Glutamatergic neuron (in vitro differentiated cells): ENCODE results near the gene OAF. TPM values are rescaled to one million over a fixed set of nuclear protein-coding genes. Genes with fewer than 3 reads are reported as not detected.

ENCODE experiments used
- DNase-seq: peaks from one replicate; pipeline ENCODE4 v3.0.0; 2022
- H3K27ac Mint-ChIP-seq: one replicate; pipeline ENCODE4 v1.8.0; 2020; ENCODE audit warnings: mild to moderate bottlenecking, mixed read lengths, inconsistent platforms; ENCODE audit not compliant: unreplicated experiment
- H3K27me3 Mint-ChIP-seq: one replicate; pipeline ENCODE4 v1.8.0; 2020; ENCODE audit warnings: mild to moderate bottlenecking, moderate library complexity, mixed read lengths, inconsistent platforms; ENCODE audit not compliant: unreplicated experiment
- H3K36me3 Mint-ChIP-seq: one replicate; pipeline ENCODE4 v1.8.0; 2020; ENCODE audit warnings: mild to moderate bottlenecking, mixed read lengths, inconsistent platforms; ENCODE audit not compliant: unreplicated experiment
- H3K4me1 Mint-ChIP-seq: one replicate; pipeline ENCODE4 v1.8.0; 2020; ENCODE audit warnings: mild to moderate bottlenecking, low read depth, mixed read lengths, inconsistent platforms; ENCODE audit not compliant: unreplicated experiment
- H3K4me3 Mint-ChIP-seq: one replicate; pipeline ENCODE4 v1.8.0; 2020; ENCODE audit warnings: mild to moderate bottlenecking, mixed read lengths, inconsistent platforms; ENCODE audit not compliant: unreplicated experiment
- H3K9me3 Mint-ChIP-seq: one replicate; pipeline ENCODE4 v1.8.0; 2020; ENCODE audit warnings: mild to moderate bottlenecking, moderate library complexity, mixed read lengths, inconsistent platforms; ENCODE audit not compliant: unreplicated experiment
- total RNA-seq: library from RNA; stranded (reverse); fragmentation: NEBNext Ultra II Directional; extraction: Animal tissue kit (Norgen Biotek cat#: 25700); gene quantifications from one replicate; pipeline ENCODE4 v1.2.1, GENCODE V29; 2021; ENCODE audit not compliant: unreplicated experiment
- TF ChIP-seq, protein P1 (sequence below): fragments of 200-600 bp; sonication (generic); IDR thresholded peaks from one replicate; pipeline ENCODE4 v1.5.0; 2021; ENCODE audit not compliant: partially characterized antibody, unreplicated experiment

Gene OAF
- total RNA-seq, 1 donor from 2014 or later, result not detected

DNA sequence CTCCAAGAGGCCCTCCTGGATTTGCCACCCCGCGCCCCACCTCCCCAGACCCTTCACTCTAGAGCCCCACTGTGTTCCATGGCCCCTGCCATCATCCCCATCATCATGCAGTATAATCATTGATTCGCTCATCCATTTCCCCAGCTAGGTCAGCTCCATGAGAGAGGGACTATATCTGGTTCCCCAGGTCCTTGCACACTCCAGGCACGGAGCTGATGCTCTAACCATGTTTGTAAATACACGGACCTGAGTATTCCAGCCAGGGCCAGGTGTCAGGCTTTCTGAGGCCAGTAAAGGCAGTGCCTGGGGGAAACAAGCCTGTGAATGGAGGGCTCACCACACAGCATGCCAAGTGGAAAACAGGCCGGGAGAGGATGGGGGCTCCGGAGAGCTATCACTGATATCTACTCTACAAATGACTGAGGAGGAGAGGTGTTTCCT is 27.1 kb upstream of the OAF start:
- TF ChIP-seq, protein P1, sequence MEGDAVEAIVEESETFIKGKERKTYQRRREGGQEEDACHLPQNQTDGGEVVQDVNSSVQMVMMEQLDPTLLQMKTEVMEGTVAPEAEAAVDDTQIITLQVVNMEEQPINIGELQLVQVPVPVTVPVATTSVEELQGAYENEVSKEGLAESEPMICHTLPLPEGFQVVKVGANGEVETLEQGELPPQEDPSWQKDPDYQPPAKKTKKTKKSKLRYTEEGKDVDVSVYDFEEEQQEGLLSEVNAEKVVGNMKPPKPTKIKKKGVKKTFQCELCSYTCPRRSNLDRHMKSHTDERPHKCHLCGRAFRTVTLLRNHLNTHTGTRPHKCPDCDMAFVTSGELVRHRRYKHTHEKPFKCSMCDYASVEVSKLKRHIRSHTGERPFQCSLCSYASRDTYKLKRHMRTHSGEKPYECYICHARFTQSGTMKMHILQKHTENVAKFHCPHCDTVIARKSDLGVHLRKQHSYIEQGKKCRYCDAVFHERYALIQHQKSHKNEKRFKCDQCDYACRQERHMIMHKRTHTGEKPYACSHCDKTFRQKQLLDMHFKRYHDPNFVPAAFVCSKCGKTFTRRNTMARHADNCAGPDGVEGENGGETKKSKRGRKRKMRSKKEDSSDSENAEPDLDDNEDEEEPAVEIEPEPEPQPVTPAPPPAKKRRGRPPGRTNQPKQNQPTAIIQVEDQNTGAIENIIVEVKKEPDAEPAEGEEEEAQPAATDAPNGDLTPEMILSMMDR, result no peak
- Mint-ChIP-seq H3K9me3 (peaks cover 1% of the 10 kb centered on the region), H3K27me3 (peaks cover 21% of the 10 kb centered on the region), H3K27ac (no peak overlapping the region), H3K4me3 (no peak overlapping the region), H3K4me1 (peaks cover 6% of the 10 kb centered on the region), H3K36me3 (no peaks in the 10 kb centered on the region)
- no peak for DNase-seq

DNA sequence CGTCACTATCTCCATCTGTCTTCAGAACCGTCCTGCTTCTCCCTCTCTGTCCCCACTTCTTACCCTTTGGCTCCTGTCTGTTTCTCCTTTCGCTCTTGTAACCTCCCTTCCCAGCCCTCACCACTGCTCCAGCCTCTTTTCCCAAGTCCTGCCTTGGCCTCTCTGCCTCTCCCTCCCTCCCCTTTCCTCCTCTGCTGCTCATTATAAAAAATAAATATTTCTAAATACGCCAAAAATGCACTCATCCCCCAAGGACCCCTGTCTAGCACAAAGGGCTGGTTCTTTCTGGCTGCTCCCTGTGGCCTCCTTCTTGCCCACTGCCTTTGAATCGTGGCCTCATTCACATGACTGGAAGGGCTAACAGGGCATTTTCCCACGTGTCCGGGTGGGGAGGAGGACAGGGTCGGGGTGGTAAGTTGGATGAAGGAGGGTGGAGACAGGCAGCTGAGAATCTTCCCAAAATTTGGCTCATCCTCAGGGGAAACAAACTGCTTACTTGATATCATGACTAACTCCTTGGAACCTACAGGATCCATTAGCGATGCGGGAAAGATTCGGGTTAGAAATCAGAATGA is 26.4 kb upstream of the OAF start:
- Mint-ChIP-seq H3K27me3 (peaks cover 18% of the 10 kb centered on the region), H3K27ac (no peak overlapping the region), H3K36me3 (peaks cover 5% of the 10 kb centered on the region), H3K4me3 (no peak overlapping the region), H3K9me3 (no peaks in the 10 kb centered on the region), H3K4me1 (peaks cover 6% of the 10 kb centered on the region)
- TF ChIP-seq, protein P1, result no peak
- DNase-seq, result no peak

DNA sequence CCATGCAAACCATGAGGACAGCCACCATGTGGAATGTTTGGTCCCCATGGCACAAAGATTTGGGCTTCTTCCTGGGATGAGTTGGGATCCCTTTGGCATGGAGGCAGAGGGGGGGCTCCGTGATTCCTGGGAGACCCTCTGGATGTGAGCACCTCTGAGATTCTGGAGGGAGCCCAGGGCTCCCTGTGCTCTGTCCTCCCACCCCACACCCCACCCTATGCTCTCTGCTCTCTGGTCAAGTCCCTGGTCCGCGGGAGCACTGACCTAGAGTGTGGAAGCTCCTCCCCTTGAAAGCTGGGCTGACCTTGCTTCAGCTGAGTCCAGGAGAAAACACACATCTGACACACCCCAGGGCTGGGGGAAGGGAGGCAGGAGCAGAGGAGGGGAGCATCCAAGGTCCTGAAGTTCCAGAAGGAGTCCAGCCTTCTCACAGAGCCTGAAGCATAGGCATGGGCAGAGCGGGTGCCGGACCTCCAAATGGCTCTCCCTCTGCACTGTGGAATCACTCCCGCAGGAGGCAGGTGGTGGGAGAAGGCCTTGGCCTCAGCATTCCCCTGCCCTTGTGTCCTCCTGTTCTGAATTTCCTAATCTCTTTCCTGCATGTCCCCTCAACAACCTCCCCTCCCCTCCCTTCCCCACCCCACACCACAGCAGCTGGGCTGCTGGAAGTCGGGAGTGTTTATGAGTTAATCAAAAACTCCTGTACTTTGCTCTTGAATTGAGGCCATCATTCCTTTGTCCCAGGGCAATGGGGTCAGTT is 25.7 kb upstream of the OAF start:
- peaks cover 6% of the 10 kb centered on the region for H3K36me3 Mint-ChIP-seq
- no peak overlapping the region for H3K4me3 Mint-ChIP-seq
- no peak overlapping the region for H3K27ac Mint-ChIP-seq
- H3K9me3 Mint-ChIP-seq, result peaks cover 1% of the 10 kb centered on the region
- peaks cover 6% of the 10 kb centered on the region for H3K4me1 Mint-ChIP-seq
- peaks cover 20% of the 10 kb centered on the region for H3K27me3 Mint-ChIP-seq
- no peak for DNase-seq
- TF ChIP-seq, protein P1, result no peak

DNA sequence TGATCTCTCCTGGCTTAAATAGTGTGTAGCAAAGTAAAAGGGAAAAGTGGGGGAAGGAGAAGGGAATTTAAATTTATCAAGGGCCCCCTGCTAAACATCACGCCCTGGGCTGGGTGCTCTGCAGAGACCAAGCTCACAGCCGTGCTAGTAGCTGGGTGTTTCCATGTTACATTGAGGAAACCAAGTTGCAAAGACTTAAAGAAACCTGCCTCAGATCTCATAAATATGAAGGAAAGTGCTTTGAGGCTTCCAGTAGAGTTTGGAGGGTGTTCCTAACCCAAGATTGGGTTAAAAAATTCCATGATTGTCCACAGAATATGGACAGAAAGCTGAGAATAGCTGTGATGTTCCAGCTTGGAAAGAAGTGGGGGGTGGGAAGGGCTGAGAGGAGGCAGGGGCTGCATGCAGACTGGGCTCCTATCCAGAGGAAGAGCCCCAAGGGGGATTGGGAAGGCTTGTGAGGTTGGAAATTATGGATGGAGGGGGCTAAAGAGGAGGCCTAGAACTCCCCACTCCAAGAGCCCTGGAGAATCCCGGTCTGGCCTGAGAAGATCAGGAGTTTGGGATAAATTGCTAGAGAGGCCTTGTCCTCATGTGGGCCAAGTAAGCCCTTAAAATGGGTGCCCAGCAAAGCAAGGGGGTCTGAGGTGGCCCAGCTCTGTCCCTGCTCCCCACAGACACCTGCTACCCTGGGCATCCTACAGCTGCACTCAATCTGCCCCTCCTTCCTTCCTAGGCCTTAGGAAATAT is 25.0 kb upstream of the OAF start:
- H3K36me3 Mint-ChIP-seq, result peaks cover 6% of the 10 kb centered on the region
- H3K4me1 Mint-ChIP-seq, result peaks cover 6% of the 10 kb centered on the region
- peaks cover 1% of the 10 kb centered on the region for H3K9me3 Mint-ChIP-seq
- TF ChIP-seq, protein P1, result no peak
- no peak overlapping the region for H3K4me3 Mint-ChIP-seq
- DNase-seq, result no peak
- H3K27me3 Mint-ChIP-seq, result peaks cover 20% of the 10 kb centered on the region
- no peak overlapping the region for H3K27ac Mint-ChIP-seq
